Embryonic facial prominence (tissue), 1 donor: ENCODE results near the gene NADK.
"Not testable (repeated sequence)": the region's sequence is repeated elsewhere in the genome, so short reads cannot be mapped to it uniquely, and the experiment has no call there.

ENCODE experiments used
- DNase-seq: peaks from one replicate; pipeline ENCODE4 v3.0.0-alpha.2; 2016; ENCODE audit errors: extremely low spot score

Gene NADK

DNA sequence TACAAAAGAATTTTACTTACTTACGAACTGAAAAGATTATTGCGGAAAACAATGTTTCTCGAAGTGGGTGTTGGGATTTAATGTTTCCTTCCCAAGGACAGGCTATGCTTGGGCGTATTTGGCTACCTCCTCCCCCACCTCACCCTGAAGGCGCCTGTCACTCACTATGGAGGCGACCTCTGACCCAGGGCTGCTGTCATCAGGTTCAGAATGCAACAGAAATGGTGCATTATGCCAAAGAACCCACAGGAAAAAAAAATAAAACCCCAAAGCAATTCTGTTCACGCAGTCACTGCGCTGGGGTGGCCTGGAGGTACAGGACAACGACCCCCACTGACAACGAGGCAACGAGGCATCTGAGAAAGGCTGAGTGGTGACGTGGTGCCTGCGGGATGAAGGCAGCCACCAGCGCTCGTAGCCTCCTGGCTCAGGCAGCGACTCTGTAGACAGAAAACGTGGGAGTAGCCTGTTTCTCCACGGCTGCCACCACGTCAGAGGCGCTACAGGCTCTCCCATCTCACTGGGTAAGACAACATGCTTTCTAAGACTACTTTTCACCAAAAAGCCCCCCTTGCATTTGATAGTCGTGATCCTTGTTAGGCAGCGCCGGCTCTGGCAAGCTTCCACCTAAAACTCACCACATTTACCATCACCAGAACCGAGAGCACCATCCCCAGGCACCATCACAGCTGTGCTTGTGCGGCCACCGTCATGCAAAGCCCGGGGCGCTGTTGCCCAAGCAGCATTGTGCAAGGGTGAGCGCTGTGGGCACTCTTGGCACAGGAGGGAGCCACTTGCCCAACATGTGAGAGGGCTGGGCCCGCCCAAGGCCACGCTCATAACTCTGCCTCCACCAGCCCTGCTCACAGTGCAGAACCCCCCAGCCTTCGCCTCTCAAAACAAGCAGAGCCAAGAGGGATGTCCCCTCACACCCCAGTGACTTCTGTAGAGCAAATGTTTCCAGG, 14.3 kb downstream of the NADK start:
- no peak for DNase-seq

- DNase-seq, result no peak
Measured at GRCh38 chr1:1761504-1762376, 16.5 kb downstream of the NADK start.

DNA sequence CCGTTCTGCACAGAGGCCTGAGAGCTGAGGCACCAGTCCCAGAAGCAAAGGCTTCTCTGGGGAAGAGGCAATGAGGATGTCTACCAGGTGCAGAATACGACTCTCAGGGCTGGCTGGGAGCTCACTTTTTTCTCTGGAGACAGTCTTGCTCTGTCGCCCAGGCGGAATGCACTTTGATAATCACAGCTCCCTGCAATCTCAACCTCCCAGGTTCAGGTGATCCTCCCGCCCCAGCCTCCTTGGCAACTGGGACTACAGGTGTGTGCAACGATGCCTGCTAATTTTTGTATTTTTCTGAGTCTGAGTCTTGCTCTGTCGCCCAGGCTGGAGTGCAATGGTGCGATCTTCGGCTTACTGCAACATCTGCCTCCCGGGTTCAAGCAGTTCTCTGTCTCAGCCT, 17.6 kb downstream of the NADK start:
- DNase-seq, result no peak

DNA sequence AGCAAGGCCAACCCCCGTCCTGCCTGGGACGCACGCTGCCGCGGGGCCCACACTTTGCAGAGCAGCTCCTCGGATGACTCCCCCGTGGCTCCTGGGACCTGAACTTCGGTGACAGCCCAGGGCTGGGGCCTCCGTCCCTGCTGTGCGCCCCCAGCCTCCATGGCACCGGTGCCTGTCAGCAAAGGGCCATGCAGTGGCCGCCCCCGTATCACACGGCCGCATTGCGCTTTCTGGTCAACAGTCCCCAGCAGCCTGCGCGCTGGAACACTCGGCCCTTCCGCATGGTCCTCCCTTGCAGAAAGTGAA, 18.0 kb downstream of the NADK start:
- DNase-seq, result no peak

DNA sequence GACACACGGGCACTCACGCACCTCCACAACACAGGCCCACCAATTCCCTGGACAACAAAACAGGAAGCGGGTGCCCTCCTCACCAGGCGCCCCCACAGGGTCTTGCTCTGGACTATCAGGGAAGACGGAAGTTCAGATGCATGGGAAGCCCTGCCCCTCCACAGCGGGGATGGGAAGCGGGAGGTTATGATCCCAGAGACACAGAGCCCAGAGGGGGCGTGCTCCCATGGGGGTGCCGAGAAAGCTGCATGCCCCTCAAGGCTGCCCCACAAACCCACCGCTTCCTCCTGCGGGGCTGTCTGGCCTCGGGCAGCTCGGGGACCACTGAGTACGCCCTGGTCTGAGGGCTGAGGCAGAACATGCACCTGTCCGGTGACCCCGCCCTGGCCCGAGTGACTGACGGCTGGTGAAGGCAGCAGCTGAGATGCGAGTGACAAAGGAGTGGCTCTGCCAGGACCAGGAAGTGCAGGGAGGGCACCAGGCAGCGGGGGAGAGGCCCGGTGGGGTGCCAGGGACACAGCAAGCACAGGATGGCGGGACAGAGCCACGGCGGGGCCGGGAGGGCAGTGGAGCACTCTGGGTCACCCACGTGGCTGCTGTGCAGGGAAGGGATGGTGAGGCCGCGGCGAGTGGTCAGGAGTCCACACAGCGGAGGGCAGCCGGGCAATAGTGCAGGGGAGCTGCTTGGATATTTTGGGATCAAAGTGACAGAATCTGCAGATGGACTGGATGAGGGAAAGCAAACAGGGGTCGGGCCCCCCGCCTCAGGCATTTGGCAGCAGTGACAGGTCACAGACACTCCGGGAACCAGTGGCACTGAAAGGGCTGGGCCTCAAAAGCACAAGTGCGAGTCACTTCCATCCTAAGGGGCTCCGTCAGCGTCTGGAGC, 18.6 kb downstream of the NADK start:
- no peak for DNase-seq

GRCh38 chr1:1758692-1759455, 19.4 kb downstream of the NADK start:
- DNase-seq, result no peak

GRCh38 chr1:1758059-1758621, 20.1 kb downstream of the NADK start:
- no peak for DNase-seq

DNA sequence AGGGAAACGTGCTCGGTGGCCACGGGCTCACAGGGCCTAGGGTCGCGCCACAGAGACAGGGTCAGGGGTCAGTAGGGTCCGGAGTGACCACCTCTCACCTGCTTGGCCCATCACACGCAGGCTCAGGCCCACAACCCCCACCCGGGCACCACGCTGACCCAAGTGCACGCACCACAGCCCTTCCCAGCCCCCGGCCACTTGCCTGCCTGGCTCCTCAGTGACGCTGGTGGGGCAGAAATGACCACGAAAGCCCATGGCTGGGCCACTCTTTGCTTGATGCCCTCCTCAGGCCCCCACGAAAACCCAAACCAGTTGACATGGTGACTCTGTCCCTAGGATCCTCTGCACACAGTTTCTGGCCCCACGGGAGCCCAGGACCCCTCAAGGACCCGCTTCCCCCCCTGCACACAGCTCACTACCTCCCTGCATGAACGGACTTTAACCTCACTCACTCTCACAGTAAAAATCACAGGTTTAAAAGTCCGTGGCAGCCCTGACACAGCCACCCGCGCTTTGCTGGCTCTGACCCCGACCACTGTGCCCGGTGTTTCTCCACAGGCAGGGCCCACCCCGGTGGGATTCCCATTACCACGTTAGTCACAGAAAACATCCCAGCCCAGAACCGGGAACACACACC, 20.7 kb downstream of the NADK start:
- no peak for DNase-seq

DNA sequence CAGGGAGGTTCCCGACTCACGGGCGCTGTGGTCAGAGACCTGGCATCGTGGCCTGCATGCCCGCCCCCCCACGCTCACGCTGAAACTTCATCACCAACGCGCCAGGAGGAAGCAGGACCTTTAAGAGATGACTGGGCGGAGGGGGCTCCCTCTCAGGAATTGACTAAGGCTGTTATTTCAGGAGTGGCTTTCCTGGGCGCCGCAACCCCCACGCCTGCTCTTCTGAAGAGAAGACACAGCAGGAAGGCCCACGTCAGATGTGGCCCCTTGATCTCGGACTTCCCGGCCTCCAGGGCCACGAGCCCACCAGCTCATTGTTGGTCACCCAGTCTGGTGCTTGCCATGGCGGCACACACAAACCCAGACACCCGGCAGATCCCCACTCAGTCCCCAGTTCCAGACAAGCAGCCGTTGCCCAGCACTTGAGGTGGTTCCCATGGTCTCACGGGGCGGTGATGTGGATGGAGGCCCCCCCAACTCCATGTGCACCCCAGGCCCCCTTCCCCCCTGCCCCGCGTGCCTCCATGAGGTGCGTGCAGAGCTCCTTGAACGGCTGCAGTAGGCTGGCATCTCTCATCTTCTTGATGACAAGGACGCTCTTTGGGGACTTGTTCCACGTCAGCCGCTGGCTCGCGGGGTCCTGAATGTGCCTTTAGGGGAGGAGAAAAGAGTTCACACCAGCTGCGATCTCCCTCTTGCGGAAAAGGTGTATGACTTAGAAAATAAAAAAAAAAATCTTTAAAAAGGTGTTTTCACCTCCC, 21.4 kb downstream of the NADK start:
- no peak for DNase-seq

- no peak for DNase-seq
Measured at GRCh38 chr1:1755852-1756251, 22.4 kb downstream of the NADK start.

DNA sequence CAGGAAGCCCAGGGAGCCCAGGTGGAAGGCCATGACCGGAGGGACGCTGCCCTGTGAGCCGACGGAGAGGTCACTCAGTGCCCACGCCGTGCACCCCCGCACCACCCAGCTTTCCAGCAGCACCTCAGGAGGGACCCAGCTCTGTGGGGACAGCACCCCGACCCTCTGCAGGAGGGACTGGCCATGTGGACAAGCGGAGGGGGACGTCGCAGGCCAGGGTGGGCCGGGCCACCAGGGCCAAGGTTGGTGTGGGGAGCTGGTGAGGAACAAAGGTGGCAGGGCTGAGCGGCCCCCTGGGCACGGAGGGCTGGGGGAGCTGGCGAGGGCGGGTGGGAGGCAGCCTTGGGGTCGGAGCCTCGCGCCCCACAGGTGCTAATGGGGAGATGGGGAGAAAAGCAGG, 22.8 kb downstream of the NADK start:
- no peak for DNase-seq

DNA sequence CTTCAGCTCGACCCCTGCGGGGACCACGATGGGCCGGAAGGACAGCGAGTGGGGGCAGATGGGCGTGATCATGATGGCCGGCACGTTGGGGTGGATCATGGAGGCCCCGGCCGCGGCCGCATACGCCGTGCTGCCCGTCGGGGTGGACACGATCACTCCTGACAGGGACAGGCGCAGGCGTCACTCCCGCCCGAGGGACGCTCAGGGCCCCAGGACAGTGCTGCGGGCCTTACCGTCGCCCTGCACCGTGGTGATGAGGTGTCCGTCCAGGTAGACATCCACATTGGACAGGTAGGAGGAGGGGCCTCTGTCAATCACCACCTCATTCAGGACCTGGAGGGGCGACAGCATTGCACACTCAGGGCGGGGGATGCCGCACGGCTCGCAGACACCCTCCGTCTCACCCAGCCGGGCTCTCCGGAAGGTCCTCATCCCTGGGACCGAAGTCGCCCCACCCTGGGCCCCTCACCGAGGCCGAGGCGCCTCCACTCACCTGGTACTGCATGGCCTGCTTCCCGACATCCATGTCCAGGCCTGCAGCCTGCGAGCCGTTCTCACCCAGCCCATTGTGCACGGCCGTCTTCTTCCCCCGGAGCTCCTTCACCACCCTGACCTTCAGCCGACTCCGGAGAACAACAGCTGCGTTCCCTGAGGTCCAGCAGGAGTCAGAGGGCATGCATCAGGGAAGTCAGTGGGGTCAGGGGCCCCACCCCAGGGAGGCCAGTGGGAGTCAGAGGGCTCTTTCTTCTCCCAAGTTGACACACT, 24.0 kb downstream of the NADK start:
- no peak for DNase-seq

DNA sequence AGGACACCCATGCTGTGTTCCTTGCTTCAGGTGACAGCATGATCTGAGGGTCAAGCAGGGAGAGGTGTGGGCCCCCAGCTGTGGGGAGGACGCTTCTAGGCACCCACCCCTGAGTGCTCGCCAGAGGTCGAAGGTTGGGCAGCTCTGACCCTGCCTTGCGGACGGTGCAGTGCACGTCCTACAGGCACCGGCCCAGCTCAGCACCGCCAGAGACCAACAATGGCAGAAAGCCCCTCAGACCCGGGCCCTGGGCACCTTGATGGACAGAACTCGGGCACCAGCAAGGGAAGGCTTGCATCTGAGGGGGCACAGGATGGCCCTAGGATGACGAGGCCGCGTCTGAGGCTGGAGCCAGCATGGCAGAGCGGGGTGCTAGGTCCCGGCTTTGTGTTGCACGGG, 24.7 kb downstream of the NADK start:
- DNase-seq, result no peak

GRCh38 chr1:1752636-1753606, 25.3 kb downstream of the NADK start:
- DNase-seq, result no peak

DNA sequence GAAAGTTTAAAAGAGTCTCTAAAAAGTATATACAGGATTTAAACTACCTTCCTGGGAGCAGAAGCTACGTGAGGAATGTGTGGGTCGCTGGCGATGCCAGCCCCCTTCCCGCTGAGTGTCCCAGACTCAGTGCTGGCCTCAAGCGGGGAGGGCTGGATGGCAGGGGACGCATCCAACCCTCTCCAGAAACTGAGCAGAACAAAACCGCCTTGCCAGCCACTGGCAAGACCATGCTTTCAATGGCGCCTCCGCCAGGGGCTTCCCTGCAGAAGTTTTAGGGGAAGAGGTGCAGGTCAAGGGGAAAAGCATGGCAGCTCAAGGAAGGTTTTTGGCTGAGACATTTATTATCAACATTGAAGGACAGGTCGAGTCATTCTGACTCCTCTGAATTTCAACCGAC, 26.1 kb downstream of the NADK start:
- no peak for DNase-seq

DNA sequence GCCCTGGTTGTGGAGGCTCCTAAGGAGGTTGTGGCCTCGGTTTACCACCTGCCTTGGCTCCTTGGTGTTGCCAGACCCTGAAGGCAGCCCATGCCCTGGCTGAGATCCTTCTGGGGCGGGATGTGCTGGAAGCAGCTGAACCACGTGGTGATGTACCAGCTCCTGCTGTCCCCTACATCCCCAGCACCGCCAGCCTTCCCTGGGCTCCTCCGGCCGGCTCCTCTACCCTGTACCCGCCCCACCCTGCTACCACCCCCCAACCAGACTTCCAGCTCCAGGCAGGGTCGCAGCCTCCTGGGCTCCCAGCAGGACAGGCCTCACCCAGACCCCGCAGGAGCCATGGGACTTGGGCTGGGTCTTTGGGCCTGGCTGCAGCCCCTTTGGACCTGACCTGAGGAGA, 28.3 kb downstream of the NADK start:
- DNase-seq, result not testable (repeated sequence)

- no peak for DNase-seq
Measured at GRCh38 chr1:1748686-1749321, 29.5 kb downstream of the NADK start.
